PC-9 (cell line): ENCODE measurements around the gene FOXK1.

Experiments used
- CTCF ChIP-seq: fragments of 200-600 bp; sonication (generic); conservative IDR thresholded peaks from 2 replicates; pipeline ENCODE4 v1.6.1; 2017; ENCODE audit warnings: mixed run types, antibody characterized with exemption, mild to moderate bottlenecking, moderate library complexity
- EZH2 ChIP-seq: fragments of 200-600 bp; sonication (generic); IDR thresholded peaks from 2 replicates; pipeline ENCODE4 v1.8.0; 2017; ENCODE audit warnings: antibody characterized with exemption, low read depth

GRCh38 chr7:4698707-4699275 is 16.7 kb downstream of the FOXK1 start:
- TF ChIP-seq CTCF (no peak), EZH2 (no peak)
